HG02970 (cell line): ENCODE measurements around the gene AIMP1.
"Not testable (repeated sequence)": the region's sequence is repeated elsewhere in the genome, so short reads cannot be mapped to it uniquely, and the experiment has no call there.

Source experiments
- ATAC-seq: cut with Tn5 transposase; IDR thresholded peaks from one replicate; pipeline ENCODE4 v1.9.1; 2021; ENCODE audit warnings: mild to moderate bottlenecking, moderate library complexity, moderate number of reproducible peaks; ENCODE audit not compliant: unreplicated experiment, low FRiP score

The AIMP1 gene

GRCh38 chr4:106398898-106399297 is 82.5 kb downstream of the AIMP1 start:
- ATAC-seq: not testable (repeated sequence)
